SU-DHL-6 (cell line): ENCODE results near the gene ZNF532.
A peak's percentile ranks its signal among the peaks of the same experiment; 100 is the strongest.

ENCODE experiments used
- H2AFZ ChIP-seq: fragments of 200-600 bp; sonication (generic); 2 replicates; pipeline ENCODE4 v1.6.1; 2014; ENCODE audit warnings: low read depth, mild to moderate bottlenecking, moderate library complexity, mixed read lengths, antibody characterized with exemption, low read length; ENCODE audit not compliant: severe bottlenecking
- H3F3A ChIP-seq: fragments of 200-600 bp; shearing (Covaris generic); 2 replicates; pipeline ENCODE4 v1.6.0; 2016; ENCODE audit warnings: antibody characterized with exemption, mild to moderate bottlenecking; ENCODE audit not compliant: insufficient read depth
- H3K27ac ChIP-seq: fragments of 200-600 bp; sonication (generic); 2 replicates; pipeline ENCODE4 v1.5.1; 2016; ENCODE audit warnings: low read depth, mild to moderate bottlenecking, low read length, moderate library complexity, mixed read lengths
- H3K27me3 ChIP-seq: fragments of 200-600 bp; sonication (generic), shearing (Covaris generic); 2 replicates; pipeline ENCODE4 v1.6.0; 2014; ENCODE audit warnings: mild to moderate bottlenecking, low read length
- H3K36me3 ChIP-seq: fragments of 200-600 bp; sonication (generic); 2 replicates; pipeline ENCODE4 v1.6.1; 2014; ENCODE audit warnings: mild to moderate bottlenecking, low read length, mixed read lengths
- H3K4me2 ChIP-seq: fragments of 300-600, 200-600 bp; shearing (Covaris generic), sonication (generic); 2 replicates; pipeline ENCODE4 v1.6.0; 2014; ENCODE audit warnings: low read length, low read depth, mild to moderate bottlenecking; ENCODE audit not compliant: poor library complexity, severe bottlenecking
- H3K4me3 ChIP-seq: fragments of 200-600 bp; sonication (generic); 2 replicates; pipeline ENCODE4 v1.5.1; 2014; ENCODE audit warnings: antibody characterized with exemption, low read length, mild to moderate bottlenecking, mixed read lengths; ENCODE audit not compliant: insufficient read depth, poor library complexity, severe bottlenecking
- H3K79me2 ChIP-seq: fragments of 200-600 bp; sonication (generic); 2 replicates; pipeline ENCODE4 v1.6.1; 2014; ENCODE audit warnings: mild to moderate bottlenecking, low read length, moderate library complexity; ENCODE audit not compliant: insufficient read depth
- H3K9ac ChIP-seq: fragments of 200-600 bp; sonication (generic); 2 replicates; pipeline ENCODE4 v1.7.0; 2014; ENCODE audit warnings: mild to moderate bottlenecking, low read length
- H3K9me2 ChIP-seq: fragments of 200-600 bp; sonication (generic); replicated peaks from 2 replicates; pipeline ENCODE4 v1.6.1; 2014; ENCODE audit warnings: low read length; ENCODE audit not compliant: insufficient read depth
- H3K9me3 ChIP-seq: fragments of 200-600 bp; sonication (generic); 2 replicates; pipeline ENCODE4 v1.6.1; 2014; ENCODE audit warnings: low read length, mixed read lengths; ENCODE audit not compliant: insufficient read depth
- H4K20me1 ChIP-seq: fragments of 200-600 bp; sonication (generic); 2 replicates; pipeline ENCODE4 v1.6.1; 2014; ENCODE audit warnings: low read depth, mild to moderate bottlenecking, antibody characterized with exemption, low read length, moderate library complexity, mixed read lengths
- EZH2phosphoT487 ChIP-seq: fragments of 200-600 bp; sonication (generic), shearing (Covaris generic); conservative IDR thresholded peaks from 2 replicates; pipeline ENCODE4 v1.6.1; 2018; ENCODE audit warnings: mild to moderate bottlenecking, antibody characterized with exemption, low read length, moderate library complexity, mixed read lengths
- TF ChIP-seq, protein P1 (sequence below): fragments of 200-600 bp; sonication (generic); IDR thresholded peaks from one replicate; pipeline ENCODE4 v1.5.1; 2017; ENCODE audit warnings: antibody characterized with exemption, mild to moderate bottlenecking, low read length, moderate library complexity; ENCODE audit not compliant: insufficient read depth, poor library complexity, severe bottlenecking

ZNF532 gene

GRCh38 chr18:58958628-58959027, 94.0 kb downstream of the ZNF532 start:
- Histone ChIP-seq H3F3A (peaks cover 53% of the 10 kb centered on the region), H2AFZ (no peak overlapping the region), H3K79me2 (peaks cover 20% of the 10 kb centered on the region; the same call in 1 of the 2 replicates), H4K20me1 (no peaks in the 10 kb centered on the region), H3K4me2 (no peak overlapping the region), H3K27ac (peak overlapping the region; percentile 20; the same call in 1 of the 2 replicates), H3K4me3 (no peak overlapping the region), H3K36me3 (peaks cover 34% of the 10 kb centered on the region), H3K9me3 (no peaks in the 10 kb centered on the region), H3K9me2 (no peaks in the 10 kb centered on the region), H3K27me3 (no peaks in the 10 kb centered on the region), H3K9ac (no peak overlapping the region)
- TF ChIP-seq EZH2phosphoT487, result no peak
- TF ChIP-seq, protein P1, sequence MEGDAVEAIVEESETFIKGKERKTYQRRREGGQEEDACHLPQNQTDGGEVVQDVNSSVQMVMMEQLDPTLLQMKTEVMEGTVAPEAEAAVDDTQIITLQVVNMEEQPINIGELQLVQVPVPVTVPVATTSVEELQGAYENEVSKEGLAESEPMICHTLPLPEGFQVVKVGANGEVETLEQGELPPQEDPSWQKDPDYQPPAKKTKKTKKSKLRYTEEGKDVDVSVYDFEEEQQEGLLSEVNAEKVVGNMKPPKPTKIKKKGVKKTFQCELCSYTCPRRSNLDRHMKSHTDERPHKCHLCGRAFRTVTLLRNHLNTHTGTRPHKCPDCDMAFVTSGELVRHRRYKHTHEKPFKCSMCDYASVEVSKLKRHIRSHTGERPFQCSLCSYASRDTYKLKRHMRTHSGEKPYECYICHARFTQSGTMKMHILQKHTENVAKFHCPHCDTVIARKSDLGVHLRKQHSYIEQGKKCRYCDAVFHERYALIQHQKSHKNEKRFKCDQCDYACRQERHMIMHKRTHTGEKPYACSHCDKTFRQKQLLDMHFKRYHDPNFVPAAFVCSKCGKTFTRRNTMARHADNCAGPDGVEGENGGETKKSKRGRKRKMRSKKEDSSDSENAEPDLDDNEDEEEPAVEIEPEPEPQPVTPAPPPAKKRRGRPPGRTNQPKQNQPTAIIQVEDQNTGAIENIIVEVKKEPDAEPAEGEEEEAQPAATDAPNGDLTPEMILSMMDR, result no peak

DNA sequence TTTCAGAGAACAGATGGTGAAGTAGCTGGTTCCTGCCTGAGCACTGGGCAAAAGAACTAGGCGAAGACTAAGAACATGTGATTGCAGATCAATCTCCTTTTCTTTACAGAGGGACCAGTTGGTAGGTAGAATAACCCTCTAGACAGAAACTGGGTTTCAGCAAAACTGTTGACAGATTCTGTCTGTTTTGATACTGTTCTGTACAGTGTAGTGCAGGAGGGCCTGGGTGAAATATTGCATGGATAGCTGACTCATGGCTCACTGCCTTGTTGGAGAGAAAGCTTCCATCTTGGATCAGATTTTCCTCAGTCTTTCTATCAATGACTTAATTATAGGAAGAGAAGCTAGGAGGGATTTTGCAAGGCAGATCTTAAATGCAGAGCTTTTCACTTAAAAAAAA, 95.8 kb downstream of the ZNF532 start:
- TF ChIP-seq EZH2phosphoT487, result no peak
- TF ChIP-seq, protein P1, result no peak
- Histone ChIP-seq H3K27me3 (no peaks in the 10 kb centered on the region), H3F3A (peaks cover 72% of the 10 kb centered on the region), H3K4me2 (peak overlapping the region; percentile 0), H3K79me2 (peaks cover 20% of the 10 kb centered on the region; the same call in 1 of the 2 replicates), H3K36me3 (peaks cover 23% of the 10 kb centered on the region), H3K9me3 (no peaks in the 10 kb centered on the region), H3K27ac (peak overlapping the region; percentile 95), H3K9ac (no peak overlapping the region), H2AFZ (no peak overlapping the region), H4K20me1 (no peaks in the 10 kb centered on the region), H3K4me3 (no peak overlapping the region), H3K9me2 (no peaks in the 10 kb centered on the region)

GRCh38 chr18:58960946-58961722, 96.5 kb downstream of the ZNF532 start:
- H3K9me2 ChIP-seq, result no peaks in the 10 kb centered on the region
- H3F3A ChIP-seq, result peaks cover 78% of the 10 kb centered on the region
- H4K20me1 ChIP-seq, result no peaks in the 10 kb centered on the region
- H3K27me3 ChIP-seq, result no peaks in the 10 kb centered on the region
- no peak overlapping the region for H2AFZ ChIP-seq
- no peak overlapping the region for H3K4me3 ChIP-seq
- H3K79me2 ChIP-seq, result peaks cover 20% of the 10 kb centered on the region; the same call in 1 of the 2 replicates
- H3K36me3 ChIP-seq, result peaks cover 20% of the 10 kb centered on the region
- TF ChIP-seq EZH2phosphoT487, result no peak
- TF ChIP-seq, protein P1, result no peak
- H3K9ac ChIP-seq, result no peak overlapping the region
- H3K4me2 ChIP-seq, result peak overlapping the region; percentile 0
- peak overlapping the region; percentile 95 for H3K27ac ChIP-seq
- no peaks in the 10 kb centered on the region for H3K9me3 ChIP-seq
